Measurements from ENCODE around the gene UBR3. TPM values are rescaled to one million over a fixed set of nuclear protein-coding genes. Genes with fewer than 3 reads are reported as not detected.

Gene UBR3
- total and polyA plus RNA-seq, 8 donors = 4.8 to 151 (median 37.3) TPM

DNA sequence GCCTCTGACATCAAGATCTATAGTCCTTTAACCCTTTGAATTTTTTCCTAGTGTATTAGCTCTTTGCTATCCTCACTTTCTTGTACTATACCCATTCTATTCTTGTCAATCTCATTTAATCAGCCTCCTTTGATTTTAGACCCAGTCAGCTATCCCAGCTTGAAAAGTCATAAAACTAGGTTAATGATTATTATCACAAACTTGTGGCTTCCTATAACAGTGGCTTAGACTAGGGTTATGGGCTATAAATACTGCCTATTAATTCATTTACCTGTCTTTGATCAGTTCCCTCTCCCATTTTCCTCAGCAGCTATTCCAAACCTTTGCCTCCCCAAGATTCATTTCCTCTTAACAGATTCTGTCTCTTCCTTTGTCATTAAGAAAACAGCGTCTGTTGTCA lies 174.8 kb downstream of the UBR3 start:
- Histone ChIP-seq H3K4me1 (no peaks in the 10 kb centered on the region), H3K36me3 (peaks cover 0 to 67% (median 57%) of the 10 kb centered on the region in 4 donors), H3K9me3 (peaks cover 0 to 8% (median 4%) of the 10 kb centered on the region in 4 donors), H3K27me3 (no peaks in the 10 kb centered on the region), H3K4me3 (no peak overlapping the region), H3K27ac (no peak overlapping the region)
- WGBS, 5 donors = 82 to 97% (median 93%) methylated on average over 1 of the region's 1 CpG
- intact Hi-C loops (cut with DNase I; ENCODE audit: low total_unique reads) = no loop called here
- no peak for TF ChIP-seq POLR2A (IDR thresholded peaks at IDR 0.05)
- TF ChIP-seq, protein P1, sequence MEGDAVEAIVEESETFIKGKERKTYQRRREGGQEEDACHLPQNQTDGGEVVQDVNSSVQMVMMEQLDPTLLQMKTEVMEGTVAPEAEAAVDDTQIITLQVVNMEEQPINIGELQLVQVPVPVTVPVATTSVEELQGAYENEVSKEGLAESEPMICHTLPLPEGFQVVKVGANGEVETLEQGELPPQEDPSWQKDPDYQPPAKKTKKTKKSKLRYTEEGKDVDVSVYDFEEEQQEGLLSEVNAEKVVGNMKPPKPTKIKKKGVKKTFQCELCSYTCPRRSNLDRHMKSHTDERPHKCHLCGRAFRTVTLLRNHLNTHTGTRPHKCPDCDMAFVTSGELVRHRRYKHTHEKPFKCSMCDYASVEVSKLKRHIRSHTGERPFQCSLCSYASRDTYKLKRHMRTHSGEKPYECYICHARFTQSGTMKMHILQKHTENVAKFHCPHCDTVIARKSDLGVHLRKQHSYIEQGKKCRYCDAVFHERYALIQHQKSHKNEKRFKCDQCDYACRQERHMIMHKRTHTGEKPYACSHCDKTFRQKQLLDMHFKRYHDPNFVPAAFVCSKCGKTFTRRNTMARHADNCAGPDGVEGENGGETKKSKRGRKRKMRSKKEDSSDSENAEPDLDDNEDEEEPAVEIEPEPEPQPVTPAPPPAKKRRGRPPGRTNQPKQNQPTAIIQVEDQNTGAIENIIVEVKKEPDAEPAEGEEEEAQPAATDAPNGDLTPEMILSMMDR (IDR thresholded peaks at IDR 0.05) = no peak
- TF ChIP-seq POLR2AphosphoS5 (IDR thresholded peaks at IDR 0.05) = no peak
- no peak for TF ChIP-seq EP300 (IDR thresholded peaks at IDR 0.05)
- no peak for DNase-seq

DNA sequence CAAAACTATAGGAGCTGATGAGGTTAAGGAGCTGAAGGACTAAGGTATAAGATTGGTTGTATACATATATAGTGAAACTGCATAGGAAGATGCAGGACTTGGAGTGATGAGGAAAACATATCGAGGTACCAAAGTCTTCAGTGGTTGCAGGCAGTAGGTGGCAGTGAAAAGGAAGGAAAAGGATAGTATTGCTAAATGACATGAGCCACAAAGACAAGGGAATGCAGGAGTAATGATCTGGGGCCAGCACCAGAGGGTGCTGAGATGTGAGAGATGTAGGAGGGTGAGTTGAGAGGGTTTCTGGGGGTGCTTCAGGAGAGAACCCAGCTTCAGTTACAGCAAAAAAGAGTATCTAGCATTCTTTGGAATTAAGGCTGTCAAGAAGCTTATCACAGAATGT lies 178.4 kb downstream of the UBR3 start:
- no peaks in the 10 kb centered on the region for H3K4me1 ChIP-seq
- no peak for DNase-seq
- no peak overlapping the region for H3K4me3 ChIP-seq
- intact Hi-C loops (cut with DNase I; ENCODE audit: low total_unique reads) = no loop called here
- no peaks in the 10 kb centered on the region for H3K9me3 ChIP-seq
- peaks cover 0 to 77% (median 64%) of the 10 kb centered on the region in 4 donors for H3K36me3 ChIP-seq
- no peak overlapping the region for H3K27ac ChIP-seq
- TF ChIP-seq EP300 (IDR thresholded peaks at IDR 0.05) (no peak), POLR2AphosphoS5 (IDR thresholded peaks at IDR 0.05) (no peak), POLR2A (IDR thresholded peaks at IDR 0.05) (no peak)
- TF ChIP-seq, protein P1 (IDR thresholded peaks at IDR 0.05) = no peak
- H3K27me3 ChIP-seq = no peaks in the 10 kb centered on the region
- WGBS, 5 donors = 55 to 75% (median 72%) methylated on average over 1 of the region's 1 CpG

DNA sequence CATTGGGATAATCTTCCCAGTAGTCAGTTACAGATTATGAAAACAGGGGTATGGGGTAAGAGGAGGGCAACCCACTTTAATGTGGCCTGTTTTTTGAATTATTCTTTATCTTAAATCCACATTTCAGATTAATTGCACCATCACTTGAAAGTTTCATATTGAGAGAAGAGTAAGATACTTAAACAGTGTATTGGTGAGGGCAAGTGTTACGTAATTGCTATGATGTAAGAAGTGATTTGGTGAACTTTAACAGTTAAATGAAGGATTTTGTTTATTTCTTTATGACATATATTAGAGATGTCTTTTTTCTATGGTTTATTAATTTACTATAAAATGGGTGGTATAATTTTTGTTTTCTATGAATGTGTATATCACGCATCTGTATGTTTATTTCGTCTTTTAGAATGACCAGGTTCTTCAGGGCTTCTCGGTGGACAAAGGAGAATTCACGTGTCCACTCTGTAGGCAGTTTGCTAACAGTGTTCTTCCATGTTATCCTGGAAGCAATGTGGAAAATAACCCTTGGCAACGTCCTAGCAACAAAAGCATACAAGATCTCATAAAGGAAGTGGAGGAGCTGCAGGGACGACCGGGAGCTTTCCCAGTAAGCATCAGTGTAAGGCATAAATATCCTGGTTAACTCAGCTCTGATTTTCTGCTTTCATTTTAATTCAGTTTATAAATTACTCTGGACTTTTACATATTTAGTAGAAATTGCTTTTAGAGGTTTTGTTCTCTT lies 179.5 kb downstream of the UBR3 start:
- no peak overlapping the region for H3K27ac ChIP-seq
- TF ChIP-seq, protein P1 (IDR thresholded peaks at IDR 0.05) = no peak
- no peak for TF ChIP-seq POLR2A (IDR thresholded peaks at IDR 0.05)
- TF ChIP-seq POLR2AphosphoS5 (IDR thresholded peaks at IDR 0.05) = no peak
- TF ChIP-seq EP300 (IDR thresholded peaks at IDR 0.05) = no peak
- intact Hi-C loops (cut with DNase I; ENCODE audit: low total_unique reads) = no loop called here
- DNase-seq = peak in 1 of 2 donors; percentile 55
- 80 to 89% (median 86%) methylated on average over 8 of the region's 8 CpGs for WGBS, 5 donors
- no peaks in the 10 kb centered on the region for H3K27me3 ChIP-seq
- H3K36me3 ChIP-seq = peaks cover 0 to 68% (median 56%) of the 10 kb centered on the region in 4 donors
- no peaks in the 10 kb centered on the region for H3K4me1 ChIP-seq
- no peaks in the 10 kb centered on the region for H3K9me3 ChIP-seq
- H3K4me3 ChIP-seq = no peak overlapping the region

DNA sequence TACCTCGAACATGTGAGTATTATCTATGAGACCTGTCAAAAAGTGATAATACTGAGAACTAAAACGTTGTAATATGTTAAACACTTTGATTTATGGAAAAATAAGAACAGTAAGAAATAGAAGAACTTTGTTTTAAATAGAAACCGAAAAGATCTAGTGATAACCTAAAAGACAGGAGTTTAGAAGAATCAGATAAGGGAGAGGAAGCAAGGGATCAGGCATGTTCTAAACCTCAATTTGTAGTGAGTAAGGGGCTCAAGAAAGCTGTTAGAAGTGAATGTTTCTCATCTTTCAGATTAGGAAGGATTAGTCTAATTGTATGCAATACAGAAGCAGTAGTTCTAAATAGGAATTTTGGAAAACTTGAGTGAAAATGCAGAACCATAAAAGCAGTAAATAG lies 182.0 kb downstream of the UBR3 start:
- H3K36me3 ChIP-seq = peaks cover 0 to 57% (median 37%) of the 10 kb centered on the region in 4 donors
- DNase-seq = no peak
- H3K9me3 ChIP-seq = no peaks in the 10 kb centered on the region
- H3K4me1 ChIP-seq = no peaks in the 10 kb centered on the region
- H3K27me3 ChIP-seq = no peaks in the 10 kb centered on the region
- no peak overlapping the region for H3K4me3 ChIP-seq
- WGBS, 5 donors = 66 to 76% (median 76%) methylated on average over 3 of the region's 3 CpGs
- no peak for TF ChIP-seq POLR2A (IDR thresholded peaks at IDR 0.05)
- TF ChIP-seq POLR2AphosphoS5 (IDR thresholded peaks at IDR 0.05) = no peak
- TF ChIP-seq, protein P1 (IDR thresholded peaks at IDR 0.05) = no peak
- TF ChIP-seq EP300 (IDR thresholded peaks at IDR 0.05) = no peak
- intact Hi-C loops (cut with DNase I; ENCODE audit: low total_unique reads) = no loop called here
- H3K27ac ChIP-seq = no peak overlapping the region
